HL-60 (cell line): ENCODE measurements around the gene PTGES2.

Experiments
- DNase-seq, 2 experiments: peaks; one replicate each; pipeline ENCODE4 v3.0.0-alpha.2; 2010 to 2020; ENCODE audit warnings: low read depth in 1 of 2, low spot score in 1 of 2
- H3K27ac ChIP-seq: fragments of 250-450 bp; sonication (Bioruptor Pico); replicated peaks from 2 replicates; pipeline ENCODE4 v1.5.1; 2020; ENCODE audit warnings: mild to moderate bottlenecking, moderate library complexity
- H3K27me3 ChIP-seq: fragments of 250-450 bp; sonication (Bioruptor Pico); 2 replicates; pipeline ENCODE4 v1.5.1; 2021; ENCODE audit warnings: mild to moderate bottlenecking, moderate library complexity; ENCODE audit not compliant: insufficient read depth, poor library complexity, severe bottlenecking
- H3K4me3 ChIP-seq: replicated peaks from 2 replicates; pipeline ENCODE4 v1.5.1; 2011; ENCODE audit warnings: mild to moderate bottlenecking, control low read depth, low read length; ENCODE audit not compliant: insufficient read depth
- GABPA ChIP-seq: IDR thresholded peaks from 2 replicates; pipeline ENCODE4 v1.6.1; 2012; ENCODE audit warnings: low read depth
- POLR2AphosphoS5 ChIP-seq: IDR thresholded peaks from 2 replicates; pipeline ENCODE4 v1.6.1; 2012; ENCODE audit warnings: low read depth
- SPI1 ChIP-seq: IDR thresholded peaks from 2 replicates; pipeline ENCODE4 v1.6.1; 2012; ENCODE audit warnings: low read depth, mild to moderate bottlenecking, borderline replicate concordance
- TF ChIP-seq, protein P1 (sequence below): IDR thresholded peaks from 2 replicates; pipeline ENCODE4 v1.6.1; 2012; ENCODE audit warnings: low read depth; ENCODE audit not compliant: insufficient replicate concordance
- TF ChIP-seq, protein P2 (sequence below): IDR thresholded peaks from one replicate; pipeline ENCODE4 v1.5.1; 2011; ENCODE audit warnings: low read length, control low read depth, inconsistent platforms; ENCODE audit not compliant: insufficient read depth

PTGES2 gene

DNA sequence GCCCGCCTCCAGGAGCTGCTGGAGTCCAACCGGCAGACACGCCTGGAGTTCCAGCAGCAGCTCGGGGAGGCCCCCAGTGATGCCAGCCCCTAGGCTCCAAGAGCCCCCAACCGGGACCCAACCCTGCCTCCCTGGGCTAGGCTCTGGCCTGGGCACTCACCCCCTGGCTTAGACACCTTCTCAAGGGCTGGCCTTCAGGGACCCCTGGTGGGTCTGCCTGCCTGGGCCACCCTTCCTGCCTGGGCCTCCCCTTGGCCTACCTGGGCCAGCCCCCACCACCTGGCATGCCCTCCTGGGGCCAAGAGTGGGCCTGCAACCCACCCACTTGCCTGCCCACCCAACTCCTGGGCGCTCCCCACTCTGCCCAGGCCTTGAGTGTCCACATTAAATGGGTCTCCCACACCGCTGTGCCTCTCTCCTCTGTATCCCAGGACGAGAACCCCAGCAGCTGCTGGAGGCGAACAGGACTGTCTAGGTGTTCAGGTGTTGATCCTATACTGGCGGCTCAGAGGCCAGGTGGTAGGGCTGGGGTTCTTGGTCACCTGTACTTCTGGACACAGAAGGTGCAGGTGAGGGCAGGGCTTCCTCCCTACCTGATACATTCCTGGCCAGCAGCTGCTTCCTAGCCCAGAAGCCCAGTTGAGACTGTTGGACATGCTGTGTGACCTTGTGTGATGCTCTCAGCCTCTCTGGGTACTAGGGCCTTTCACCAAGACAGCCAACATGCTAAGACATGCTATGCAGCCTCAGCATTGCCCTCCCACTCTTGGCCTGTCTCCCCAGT is 36.2 kb upstream of the PTGES2 start:
- TF ChIP-seq, protein P1, sequence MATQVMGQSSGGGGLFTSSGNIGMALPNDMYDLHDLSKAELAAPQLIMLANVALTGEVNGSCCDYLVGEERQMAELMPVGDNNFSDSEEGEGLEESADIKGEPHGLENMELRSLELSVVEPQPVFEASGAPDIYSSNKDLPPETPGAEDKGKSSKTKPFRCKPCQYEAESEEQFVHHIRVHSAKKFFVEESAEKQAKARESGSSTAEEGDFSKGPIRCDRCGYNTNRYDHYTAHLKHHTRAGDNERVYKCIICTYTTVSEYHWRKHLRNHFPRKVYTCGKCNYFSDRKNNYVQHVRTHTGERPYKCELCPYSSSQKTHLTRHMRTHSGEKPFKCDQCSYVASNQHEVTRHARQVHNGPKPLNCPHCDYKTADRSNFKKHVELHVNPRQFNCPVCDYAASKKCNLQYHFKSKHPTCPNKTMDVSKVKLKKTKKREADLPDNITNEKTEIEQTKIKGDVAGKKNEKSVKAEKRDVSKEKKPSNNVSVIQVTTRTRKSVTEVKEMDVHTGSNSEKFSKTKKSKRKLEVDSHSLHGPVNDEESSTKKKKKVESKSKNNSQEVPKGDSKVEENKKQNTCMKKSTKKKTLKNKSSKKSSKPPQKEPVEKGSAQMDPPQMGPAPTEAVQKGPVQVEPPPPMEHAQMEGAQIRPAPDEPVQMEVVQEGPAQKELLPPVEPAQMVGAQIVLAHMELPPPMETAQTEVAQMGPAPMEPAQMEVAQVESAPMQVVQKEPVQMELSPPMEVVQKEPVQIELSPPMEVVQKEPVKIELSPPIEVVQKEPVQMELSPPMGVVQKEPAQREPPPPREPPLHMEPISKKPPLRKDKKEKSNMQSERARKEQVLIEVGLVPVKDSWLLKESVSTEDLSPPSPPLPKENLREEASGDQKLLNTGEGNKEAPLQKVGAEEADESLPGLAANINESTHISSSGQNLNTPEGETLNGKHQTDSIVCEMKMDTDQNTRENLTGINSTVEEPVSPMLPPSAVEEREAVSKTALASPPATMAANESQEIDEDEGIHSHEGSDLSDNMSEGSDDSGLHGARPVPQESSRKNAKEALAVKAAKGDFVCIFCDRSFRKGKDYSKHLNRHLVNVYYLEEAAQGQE = no peak
- TF ChIP-seq SPI1 (no peak), GABPA (no peak), POLR2AphosphoS5 (no peak)
- TF ChIP-seq, protein P2, sequence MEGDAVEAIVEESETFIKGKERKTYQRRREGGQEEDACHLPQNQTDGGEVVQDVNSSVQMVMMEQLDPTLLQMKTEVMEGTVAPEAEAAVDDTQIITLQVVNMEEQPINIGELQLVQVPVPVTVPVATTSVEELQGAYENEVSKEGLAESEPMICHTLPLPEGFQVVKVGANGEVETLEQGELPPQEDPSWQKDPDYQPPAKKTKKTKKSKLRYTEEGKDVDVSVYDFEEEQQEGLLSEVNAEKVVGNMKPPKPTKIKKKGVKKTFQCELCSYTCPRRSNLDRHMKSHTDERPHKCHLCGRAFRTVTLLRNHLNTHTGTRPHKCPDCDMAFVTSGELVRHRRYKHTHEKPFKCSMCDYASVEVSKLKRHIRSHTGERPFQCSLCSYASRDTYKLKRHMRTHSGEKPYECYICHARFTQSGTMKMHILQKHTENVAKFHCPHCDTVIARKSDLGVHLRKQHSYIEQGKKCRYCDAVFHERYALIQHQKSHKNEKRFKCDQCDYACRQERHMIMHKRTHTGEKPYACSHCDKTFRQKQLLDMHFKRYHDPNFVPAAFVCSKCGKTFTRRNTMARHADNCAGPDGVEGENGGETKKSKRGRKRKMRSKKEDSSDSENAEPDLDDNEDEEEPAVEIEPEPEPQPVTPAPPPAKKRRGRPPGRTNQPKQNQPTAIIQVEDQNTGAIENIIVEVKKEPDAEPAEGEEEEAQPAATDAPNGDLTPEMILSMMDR = no peak
- no peaks in the 10 kb centered on the region for H3K27me3 ChIP-seq
- H3K27ac ChIP-seq = no peak overlapping the region
- no peak overlapping the region for H3K4me3 ChIP-seq
- DNase-seq = no peak

DNA sequence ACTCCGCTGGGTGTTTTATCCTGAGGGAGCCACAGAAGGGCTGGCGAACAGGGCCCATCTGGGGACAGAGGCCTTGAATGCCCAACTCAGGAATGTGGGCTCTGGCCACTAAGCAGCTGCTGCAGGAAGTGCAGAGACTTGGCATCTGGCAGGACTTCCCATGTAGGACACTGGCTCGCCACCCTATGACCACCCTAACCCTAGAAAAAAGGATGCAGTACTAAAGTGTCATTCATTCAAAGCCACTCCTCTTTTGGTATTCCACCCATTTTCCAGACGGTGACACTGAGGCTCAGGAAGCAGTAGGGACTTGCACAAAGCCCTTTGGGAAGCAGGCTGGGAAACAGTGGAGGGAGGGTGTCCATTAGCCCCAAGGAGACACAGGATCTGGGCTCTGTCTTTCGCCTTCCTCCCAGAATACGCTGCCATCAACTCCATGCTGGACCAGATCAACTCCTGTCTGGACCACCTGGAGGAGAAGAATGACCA is 35.5 kb upstream of the PTGES2 start:
- Histone ChIP-seq H3K4me3 (no peak overlapping the region), H3K27me3 (no peaks in the 10 kb centered on the region), H3K27ac (no peak overlapping the region)
- TF ChIP-seq POLR2AphosphoS5 (no peak), SPI1 (no peak), GABPA (no peak)
- TF ChIP-seq, protein P1 = no peak
- TF ChIP-seq, protein P2 = no peak
- DNase-seq = no peak

DNA sequence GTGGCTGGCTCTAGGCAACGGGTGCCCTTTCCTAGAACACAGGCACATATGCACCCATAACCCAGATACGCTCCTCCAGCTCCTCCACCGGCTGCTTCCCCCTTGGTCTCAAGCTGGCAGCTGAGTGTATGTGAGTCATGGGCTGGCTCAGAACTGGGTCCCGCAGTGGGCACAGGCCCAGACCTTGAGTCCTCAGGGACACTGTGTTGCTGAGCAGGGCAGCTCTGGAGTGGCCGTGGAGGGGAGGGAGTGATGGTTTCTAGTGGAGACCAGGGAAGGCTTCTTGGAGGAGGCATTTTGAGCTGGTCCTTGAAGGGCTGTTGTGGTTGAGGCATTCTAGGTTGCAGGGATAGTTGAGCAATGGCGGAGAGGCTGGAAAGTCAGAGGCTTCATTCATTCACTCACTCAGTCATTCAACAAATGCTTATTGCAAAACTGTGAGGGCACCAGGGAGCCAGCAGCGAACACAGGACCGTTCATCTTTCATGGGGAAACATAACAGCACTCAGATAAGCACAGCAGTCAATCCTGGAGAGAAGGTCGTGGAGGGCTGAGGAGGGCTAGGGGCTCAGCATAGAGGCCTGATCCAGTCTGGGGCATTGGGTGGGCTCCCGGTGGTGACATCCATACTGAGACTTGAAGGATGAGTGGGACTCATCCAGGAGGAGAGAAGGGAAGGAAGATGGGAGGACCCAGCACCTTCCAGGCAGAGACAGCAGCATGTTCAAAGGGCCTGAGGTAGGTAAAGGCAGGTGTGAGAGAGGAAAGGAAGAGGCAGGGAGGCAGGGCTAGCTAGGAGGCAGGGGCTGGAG is 34.9 kb upstream of the PTGES2 start:
- Histone ChIP-seq H3K27ac (no peak overlapping the region), H3K4me3 (no peak overlapping the region), H3K27me3 (no peaks in the 10 kb centered on the region)
- no peak for TF ChIP-seq POLR2AphosphoS5
- no peak for DNase-seq

DNA sequence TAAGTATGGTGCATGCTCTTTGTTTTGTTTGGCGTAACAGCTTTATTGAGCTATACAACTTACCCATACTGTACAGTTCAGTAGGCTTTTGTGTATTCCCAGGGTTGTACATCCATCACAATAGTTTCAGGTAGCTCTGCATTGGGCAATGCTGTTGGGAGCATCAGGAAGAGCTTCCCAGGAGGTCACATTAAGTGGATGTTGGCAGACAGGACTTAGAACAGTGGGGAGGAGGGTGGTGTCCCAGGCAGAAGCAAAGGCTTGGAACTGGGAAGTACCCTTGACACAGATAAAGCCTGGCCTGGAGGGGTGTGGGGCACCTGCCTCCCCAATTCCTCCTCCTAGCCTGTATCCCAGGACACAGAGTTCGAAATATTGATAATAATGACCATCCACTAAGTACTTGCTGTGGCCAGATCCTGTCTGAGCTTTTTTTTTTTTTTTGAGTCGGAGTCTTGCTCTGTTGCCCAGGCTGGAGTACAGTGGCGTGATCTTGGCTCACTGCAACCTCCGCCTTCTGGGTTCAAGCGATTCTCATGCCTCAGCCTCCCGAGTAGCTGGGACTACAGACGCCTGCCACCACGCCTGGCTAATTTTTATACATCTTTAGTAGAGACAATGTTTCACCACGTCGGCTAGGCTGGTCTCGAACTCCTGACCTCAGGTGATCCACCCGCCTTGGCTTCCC is 33.8 kb upstream of the PTGES2 start:
- peak overlapping the region; percentile 95 for H3K4me3 ChIP-seq
- no peak overlapping the region for H3K27ac ChIP-seq

More for the DNA sequence above, 33.8 kb upstream of the PTGES2 start:
- H3K27me3 ChIP-seq = no peaks in the 10 kb centered on the region
- TF ChIP-seq SPI1 (no peak), GABPA (no peak), POLR2AphosphoS5 (no peak)
- TF ChIP-seq, protein P2 = no peak
- TF ChIP-seq, protein P1 = no peak
- DNase-seq = no peak
